ENCODE measurements around the gene FOXJ2. TPM values are rescaled to one million over a fixed set of nuclear protein-coding genes. Genes with fewer than 3 reads are reported as not detected.

Gene FOXJ2
- total RNA-seq, 2 donors from 2014 or later, result 10.8 to 21.2 TPM

- WGBS, 2 experiments (ENCODE audit: insufficient coverage in 1 of 2, insufficient read length in 1 of 2), result 74 to 86% methylated on average over 2 to 3 of the region's 4 CpGs
- no peak for DNase-seq
- no peaks in the 10 kb centered on the region for H3K9me3 ChIP-seq (ENCODE audit: control insufficient read depth, low read length)
- H3K27me3 ChIP-seq (ENCODE audit: control insufficient read depth, insufficient read depth, low read length, poor library complexity, severe bottlenecking), result no peaks in the 10 kb centered on the region
- no peak overlapping the region for H3K9ac ChIP-seq (ENCODE audit: extremely low read depth, low read length, poor library complexity, severe bottlenecking)
- peaks cover 23% of the 10 kb centered on the region for H3K36me3 Mint-ChIP-seq (ENCODE audit: low read depth)
- H3K4me1 Mint-ChIP-seq, result no peaks in the 10 kb centered on the region
- no peaks in the 10 kb centered on the region for H3K4me1 ChIP-seq (ENCODE audit: control insufficient read depth, insufficient read depth, low read length)
- no peak overlapping the region for H3K4me3 ChIP-seq (ENCODE audit: low read length)
- no peak for TF ChIP-seq CTCF (conservative IDR thresholded peaks at IDR 0.05)
- peaks cover 27% of the 10 kb centered on the region for H3K36me3 ChIP-seq (ENCODE audit: control insufficient read depth, insufficient read depth, low read length)
- H3K9me3 Mint-ChIP-seq, result no peaks in the 10 kb centered on the region
- no peaks in the 10 kb centered on the region for H3K27me3 Mint-ChIP-seq (ENCODE audit: insufficient read depth)
- H3K4me3 Mint-ChIP-seq, result no peak overlapping the region
- no peak overlapping the region for H3K27ac ChIP-seq (ENCODE audit: low read depth, low read length)
- no peak overlapping the region for H3K27ac Mint-ChIP-seq
Measured at GRCh38 chr12:8057839-8058238, 25.3 kb downstream of the FOXJ2 start.

- no peak for TF ChIP-seq CTCF (conservative IDR thresholded peaks at IDR 0.05)
- 79 to 81% methylated on average over 6 of the region's 6 CpGs for WGBS, 2 experiments (ENCODE audit: insufficient coverage in 1 of 2, insufficient read length in 1 of 2)
Measured at GRCh38 chr12:8058506-8058905, 26.0 kb downstream of the FOXJ2 start.

GRCh38 chr12:8064131-8064530 is 31.6 kb downstream of the FOXJ2 start:
- Mint-ChIP-seq H3K36me3 (ENCODE audit: low read depth) (no peaks in the 10 kb centered on the region), H3K4me1 (no peaks in the 10 kb centered on the region), H3K27me3 (ENCODE audit: insufficient read depth) (no peaks in the 10 kb centered on the region), H3K27ac (no peak overlapping the region), H3K4me3 (no peak overlapping the region), H3K9me3 (no peaks in the 10 kb centered on the region)
- H3K27me3 ChIP-seq (ENCODE audit: control insufficient read depth, insufficient read depth, low read length, poor library complexity, severe bottlenecking), result no peaks in the 10 kb centered on the region
- H3K4me1 ChIP-seq (ENCODE audit: control insufficient read depth, insufficient read depth, low read length), result no peaks in the 10 kb centered on the region
- H3K36me3 ChIP-seq (ENCODE audit: control insufficient read depth, insufficient read depth, low read length), result no peaks in the 10 kb centered on the region
- no peaks in the 10 kb centered on the region for H3K9me3 ChIP-seq (ENCODE audit: control insufficient read depth, low read length)
- H3K27ac ChIP-seq (ENCODE audit: low read depth, low read length), result no peak overlapping the region
- H3K9ac ChIP-seq (ENCODE audit: extremely low read depth, low read length, poor library complexity, severe bottlenecking), result no peak overlapping the region
- no peak for TF ChIP-seq CTCF (conservative IDR thresholded peaks at IDR 0.05)
- no peak overlapping the region for H3K4me3 ChIP-seq (ENCODE audit: low read length)
- no peak for DNase-seq

More at GRCh38 chr12:8058506-8058905, 26.0 kb downstream of the FOXJ2 start:
- Histone ChIP-seq H3K27me3 (ENCODE audit: control insufficient read depth, insufficient read depth, low read length, poor library complexity, severe bottlenecking) (no peaks in the 10 kb centered on the region), H3K9me3 (ENCODE audit: control insufficient read depth, low read length) (no peaks in the 10 kb centered on the region), H3K4me1 (ENCODE audit: control insufficient read depth, insufficient read depth, low read length) (no peaks in the 10 kb centered on the region), H3K36me3 (ENCODE audit: control insufficient read depth, insufficient read depth, low read length) (peaks cover 21% of the 10 kb centered on the region), H3K9ac (ENCODE audit: extremely low read depth, low read length, poor library complexity, severe bottlenecking) (no peak overlapping the region), H3K4me3 (ENCODE audit: low read length) (no peak overlapping the region), H3K27ac (ENCODE audit: low read depth, low read length) (no peak overlapping the region)
- H3K4me1 Mint-ChIP-seq, result no peaks in the 10 kb centered on the region
- H3K27me3 Mint-ChIP-seq (ENCODE audit: insufficient read depth), result no peaks in the 10 kb centered on the region
- H3K36me3 Mint-ChIP-seq (ENCODE audit: low read depth), result peaks cover 19% of the 10 kb centered on the region
- no peak for DNase-seq
- H3K27ac Mint-ChIP-seq, result no peak overlapping the region
- no peak overlapping the region for H3K4me3 Mint-ChIP-seq
- no peaks in the 10 kb centered on the region for H3K9me3 Mint-ChIP-seq

Data from endodermal cell (in vitro differentiated cells).